Lung (tissue), 12 donors: ENCODE data around the gene TBC1D13. TPM values are rescaled to one million over a fixed set of nuclear protein-coding genes. Genes with fewer than 3 reads are reported as not detected.

Experiments used
- ATAC-seq: fragments of 200-7000 bp; cut with Tn5 transposase; one replicate; pipeline ENCODE4 v1.9.1; 2020; ENCODE audit warnings: moderate number of reproducible peaks; ENCODE audit not compliant: insufficient read depth, low FRiP score
- DNase-seq, 3 donors: peaks; one replicate each; pipeline ENCODE4 v3.0.0-alpha.2; 2013 to 2017
- H3K27ac ChIP-seq, 2 donors: one replicate each; pipeline ENCODE4 v1.5.1; 2013; ENCODE audit warnings: mild to moderate bottlenecking in 2 of 2, moderate library complexity in 2 of 2, control low read depth in 1 of 2, inconsistent platforms in 1 of 2, low read depth in 1 of 2, low read length in 1 of 2
- H3K27me3 ChIP-seq, 3 donors: one replicate each; pipeline ENCODE4 v1.5.1; 2013; ENCODE audit warnings: low read length in 2 of 3; ENCODE audit not compliant: control insufficient read depth in 3 of 3, insufficient read depth in 3 of 3
- H3K36me3 ChIP-seq, 4 donors: one replicate each; pipeline ENCODE4 v1.5.1; 2013; ENCODE audit warnings: low read length in 4 of 4, mild to moderate bottlenecking in 1 of 4, moderate library complexity in 1 of 4; ENCODE audit not compliant: control insufficient read depth in 4 of 4, insufficient read depth in 4 of 4
- H3K4me1 ChIP-seq, 5 donors: one replicate each; pipeline ENCODE4 v1.5.1; 2013; ENCODE audit warnings: low read length in 5 of 5, mild to moderate bottlenecking in 2 of 5, moderate library complexity in 1 of 5; ENCODE audit not compliant: control insufficient read depth in 5 of 5, insufficient read depth in 5 of 5
- H3K4me3 ChIP-seq: one replicate; pipeline ENCODE4 v1.5.1; 2013; ENCODE audit warnings: mild to moderate bottlenecking, control low read depth, moderate library complexity
- H3K9ac ChIP-seq, 2 donors: one replicate each; pipeline ENCODE4 v1.5.1; 2013; ENCODE audit warnings: low read length in 2 of 2, control low read depth in 1 of 2; ENCODE audit not compliant: insufficient read depth in 1 of 2
- H3K9me3 ChIP-seq, 4 donors: one replicate each; pipeline ENCODE4 v1.5.1; 2013; ENCODE audit warnings: low read length in 3 of 4, mild to moderate bottlenecking in 1 of 4, moderate library complexity in 1 of 4; ENCODE audit not compliant: control insufficient read depth in 4 of 4, insufficient read depth in 3 of 4
- WGBS, 2 donors: extraction: QIAGEN DNeasy Blood & Tissue Kit; methylation state at CpG; one replicate each; pipeline ENCODE4 v1.1.7; 2013; 5-methylcytosine and 5-hydroxymethylcytosine counted together
- polyA plus RNA-seq, 2 donors: library from polyadenylated mRNA; stranded (reverse); fragments of 200-250 nt; gene quantifications; one replicate each; pipeline ENCODE4 v1.2.1, GENCODE V29; 2013
- total RNA-seq, 2 donors: library from RNA; depleted of rRNA in 1 of 2; stranded (reverse); fragments of >200 nt in 1 of 2; gene quantifications; one replicate each; pipeline ENCODE4 v1.2.1, GENCODE V29; 2014 to 2021
- TF ChIP-seq, protein P1 (sequence below): IDR thresholded peaks from 2 replicates; pipeline ENCODE4 v1.5.1; 2012; ENCODE audit warnings: mild to moderate bottlenecking; ENCODE audit errors: control extremely low read depth, extremely low read depth
- donor health status: control.
- donor health status: control.
- donor health status: Bipolar disorder and iron deficiency.
- donor health status: healthy.
- donor health status: DM: yes; HTN: yes; CAD: no.

Gene TBC1D13
- total and polyA plus RNA-seq, 4 donors, result 9.7 to 27.7 (median 14.1) TPM

DNA sequence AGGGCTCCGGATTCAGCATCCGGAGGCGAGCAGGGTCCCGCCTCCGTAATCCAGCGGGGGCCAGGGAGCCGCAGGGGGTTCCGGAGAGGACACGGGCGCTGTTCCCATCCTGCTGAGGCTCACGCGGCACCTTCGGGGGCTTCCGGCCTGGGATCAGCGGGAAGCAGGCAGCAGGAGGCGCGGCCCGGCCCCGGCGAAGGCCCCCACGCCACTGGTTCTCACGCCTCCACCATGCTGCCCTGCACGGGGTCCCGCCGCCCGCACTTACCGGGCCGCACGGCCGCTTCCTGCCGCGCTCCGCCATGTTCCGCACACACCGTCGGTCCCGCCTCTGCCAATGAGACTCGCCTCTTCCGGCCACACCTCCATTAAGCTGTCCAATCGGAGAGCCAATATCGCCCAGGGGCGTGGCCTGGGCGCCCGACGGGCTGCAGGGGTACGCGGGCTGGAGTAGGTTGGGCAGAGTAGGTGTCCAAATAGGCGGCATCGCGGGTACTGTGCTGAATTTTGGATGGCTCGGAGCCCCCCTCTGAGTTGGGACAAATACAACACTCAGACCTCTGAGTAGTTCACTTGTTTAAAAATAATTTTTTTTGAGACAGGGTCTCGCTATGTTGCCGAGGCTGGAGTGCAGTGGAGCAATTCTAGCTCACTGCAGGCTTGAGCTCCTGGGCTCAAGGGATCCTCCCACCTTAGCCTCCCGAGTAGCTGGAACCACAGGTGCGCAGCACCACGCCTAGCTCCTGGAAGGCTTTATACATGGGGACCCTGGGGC, 42.6 kb downstream of the TBC1D13 start, which contains the start of gene SPOUT1:
TSS of gene SPOUT1 (minus strand) at position 318 of the 775 bp plus-strand sequence. CDS start at position 304, 14 bp downstream.
- TF ChIP-seq, protein P1, sequence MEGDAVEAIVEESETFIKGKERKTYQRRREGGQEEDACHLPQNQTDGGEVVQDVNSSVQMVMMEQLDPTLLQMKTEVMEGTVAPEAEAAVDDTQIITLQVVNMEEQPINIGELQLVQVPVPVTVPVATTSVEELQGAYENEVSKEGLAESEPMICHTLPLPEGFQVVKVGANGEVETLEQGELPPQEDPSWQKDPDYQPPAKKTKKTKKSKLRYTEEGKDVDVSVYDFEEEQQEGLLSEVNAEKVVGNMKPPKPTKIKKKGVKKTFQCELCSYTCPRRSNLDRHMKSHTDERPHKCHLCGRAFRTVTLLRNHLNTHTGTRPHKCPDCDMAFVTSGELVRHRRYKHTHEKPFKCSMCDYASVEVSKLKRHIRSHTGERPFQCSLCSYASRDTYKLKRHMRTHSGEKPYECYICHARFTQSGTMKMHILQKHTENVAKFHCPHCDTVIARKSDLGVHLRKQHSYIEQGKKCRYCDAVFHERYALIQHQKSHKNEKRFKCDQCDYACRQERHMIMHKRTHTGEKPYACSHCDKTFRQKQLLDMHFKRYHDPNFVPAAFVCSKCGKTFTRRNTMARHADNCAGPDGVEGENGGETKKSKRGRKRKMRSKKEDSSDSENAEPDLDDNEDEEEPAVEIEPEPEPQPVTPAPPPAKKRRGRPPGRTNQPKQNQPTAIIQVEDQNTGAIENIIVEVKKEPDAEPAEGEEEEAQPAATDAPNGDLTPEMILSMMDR, result no peak
- 0 to 1% methylated on average over 55 to 56 of the region's 56 CpGs for WGBS, 2 donors
- Histone ChIP-seq H3K4me1 (peaks cover 0 to 12% (median 2%) of the 10 kb centered on the region in 5 donors), H3K9me3 (no peaks in the 10 kb centered on the region), H3K36me3 (peaks cover 0 to 23% (median 7%) of the 10 kb centered on the region in 4 donors), H3K27me3 (no peaks in the 10 kb centered on the region), H3K27ac (peak within 1 kb of the TSS; percentile 73 to 83), H3K9ac (peak within 1 kb of the TSS; percentile 66 to 73), H3K4me3 (peak within 1 kb of the TSS; percentile 96)
- peak; percentile 99 for ATAC-seq
- peak; percentile 94 for DNase-seq

DNA sequence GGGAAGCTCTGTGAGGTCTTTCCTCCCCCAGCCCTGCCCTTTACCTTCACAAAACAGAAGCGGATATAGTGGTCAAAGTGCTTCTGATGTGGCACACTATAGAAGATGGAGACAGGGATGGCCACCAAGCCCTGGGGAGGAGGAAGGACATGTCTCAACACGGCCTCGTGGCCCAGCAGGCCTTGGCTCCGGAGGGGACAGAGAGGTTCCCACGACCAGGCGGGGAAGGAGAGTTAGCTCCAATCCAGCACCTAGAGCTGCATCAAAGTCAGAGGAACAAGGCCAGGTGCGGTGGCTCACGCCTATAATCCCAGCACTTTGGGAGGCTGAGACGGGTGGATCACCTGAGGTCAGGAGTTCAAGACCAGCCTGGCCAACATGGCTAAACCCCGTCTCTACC, 46.6 kb downstream of the TBC1D13 start:
- 94 to 97% methylated on average over 10 of the region's 10 CpGs for whole genome bisulfite sequencing, 2 donors
- ATAC-seq (no peak), DNase-seq (no peak)
- H3K4me1 ChIP-seq, result peaks cover 0 to 10% (median 2%) of the 10 kb centered on the region in 5 donors
- no peak overlapping the region for H3K4me3 ChIP-seq
- no peak overlapping the region for H3K9ac ChIP-seq
- no peaks in the 10 kb centered on the region for H3K27me3 ChIP-seq
- no peaks in the 10 kb centered on the region for H3K9me3 ChIP-seq
- TF ChIP-seq, protein P1, result no peak
- no peak overlapping the region for H3K27ac ChIP-seq
- peaks cover 0 to 9% (median 0%) of the 10 kb centered on the region in 4 donors for H3K36me3 ChIP-seq

DNA sequence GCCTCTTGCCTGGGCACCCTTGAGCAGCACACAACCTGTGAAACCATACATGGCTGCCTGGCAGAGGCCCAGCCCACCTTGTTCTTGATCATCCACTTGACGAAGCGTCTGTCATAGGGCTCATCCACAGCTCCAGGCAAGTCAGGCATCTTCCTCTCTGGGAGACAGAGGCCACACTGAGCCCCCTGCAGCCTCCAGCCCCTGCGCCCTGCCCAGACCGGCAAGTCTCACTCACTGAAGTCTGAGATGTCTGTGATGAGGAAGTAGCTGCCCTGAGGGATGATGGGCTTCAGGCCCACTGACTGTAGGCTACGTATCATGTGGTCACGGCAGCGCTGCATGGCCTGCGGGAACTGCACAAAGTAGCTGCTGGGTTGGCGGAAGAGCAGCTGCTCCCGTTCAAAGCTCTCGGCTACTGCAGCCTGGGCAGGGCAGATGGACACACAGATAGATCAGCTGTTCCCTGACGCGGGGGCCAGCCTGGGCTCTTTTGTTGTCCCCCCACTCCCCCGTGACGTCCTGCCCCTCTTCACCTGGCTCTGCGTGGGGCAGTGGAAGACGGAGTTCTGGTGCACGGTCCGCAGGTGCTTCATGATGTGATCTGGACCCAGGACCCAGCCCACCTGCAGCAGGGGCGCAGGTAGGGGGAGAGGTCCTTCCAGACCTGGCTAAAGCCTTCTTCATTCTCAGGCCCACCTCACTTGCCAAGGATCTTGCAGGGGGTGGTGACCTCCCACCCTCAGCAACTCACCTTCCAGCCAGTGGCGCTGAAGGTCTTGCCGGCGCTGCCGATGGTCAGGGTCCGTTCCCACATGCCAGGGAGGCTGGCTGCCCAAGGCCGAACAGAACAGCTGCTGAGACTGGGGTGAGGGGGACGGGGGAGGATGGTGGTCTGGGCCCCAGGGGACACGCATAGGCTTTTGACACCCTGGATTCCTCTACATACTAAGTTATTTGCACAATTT, 48.5 kb downstream of the TBC1D13 start:
- H3K4me1 ChIP-seq, result no peaks in the 10 kb centered on the region
- H3K4me3 ChIP-seq, result no peak overlapping the region
- ATAC-seq, result no peak
- peaks cover 0 to 9% (median 0%) of the 10 kb centered on the region in 4 donors for H3K36me3 ChIP-seq
- no peaks in the 10 kb centered on the region for H3K27me3 ChIP-seq
- TF ChIP-seq, protein P1, result no peak
- no peaks in the 10 kb centered on the region for H3K9me3 ChIP-seq
- no peak overlapping the region for H3K9ac ChIP-seq
- H3K27ac ChIP-seq, result no peak overlapping the region
- DNase-seq, result no peak
- WGBS, 2 donors, result 95% methylated on average over 28 of the region's 28 CpGs
